Measurements from ENCODE around the gene COX6B2.

The COX6B2 gene

DNA sequence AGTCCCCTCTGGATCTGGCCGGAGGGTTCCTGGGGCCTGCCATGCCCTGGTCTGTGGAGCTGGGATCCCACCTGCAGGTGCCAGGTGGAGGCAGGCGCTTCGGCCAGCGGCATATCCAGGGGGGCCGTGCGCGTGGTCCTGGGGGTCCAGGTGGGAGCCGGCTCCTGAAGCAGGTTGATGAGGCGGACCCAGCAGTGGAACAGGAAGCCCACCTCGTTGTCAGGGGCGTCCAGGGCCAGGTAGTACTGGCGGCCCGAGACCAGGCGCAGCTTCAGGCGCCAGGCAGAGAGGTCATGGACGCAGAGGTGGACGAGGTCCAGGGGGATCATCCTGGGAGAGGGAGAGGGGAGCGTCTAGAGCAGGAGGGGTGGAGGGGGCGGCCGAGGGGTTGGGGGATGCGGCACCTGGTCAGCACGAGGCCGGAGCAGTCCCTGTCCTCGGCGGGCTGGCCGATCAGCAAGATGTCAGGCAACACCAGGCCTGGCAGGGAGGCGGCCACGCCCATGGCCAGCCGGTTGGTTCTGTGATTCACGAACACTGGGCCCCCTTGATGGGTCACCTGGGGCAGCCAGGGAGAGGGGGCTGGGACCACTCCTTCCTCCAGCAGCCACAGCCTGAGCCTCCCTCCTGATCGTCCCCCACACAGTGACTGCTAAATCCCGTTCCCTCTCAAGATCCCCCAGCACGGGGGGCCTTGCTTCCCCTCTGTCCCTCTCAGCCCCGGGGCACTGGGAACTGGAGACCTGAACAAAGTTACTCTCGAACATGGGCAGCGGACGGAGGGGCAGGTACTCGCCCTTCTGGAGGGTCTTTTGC is 7.9 kb upstream of the COX6B2 start:
- no peak for DNase-seq (ENCODE audit: low read depth, low spot score)

- DNase-seq (ENCODE audit: low read depth, low spot score): no peak
Measured at GRCh38 chr19:55360902-55361301, 6.4 kb upstream of the COX6B2 start.

- DNase-seq (ENCODE audit: low read depth, low spot score): no peak
Measured at GRCh38 chr19:55358943-55359908, 4.7 kb upstream of the COX6B2 start.

DNA sequence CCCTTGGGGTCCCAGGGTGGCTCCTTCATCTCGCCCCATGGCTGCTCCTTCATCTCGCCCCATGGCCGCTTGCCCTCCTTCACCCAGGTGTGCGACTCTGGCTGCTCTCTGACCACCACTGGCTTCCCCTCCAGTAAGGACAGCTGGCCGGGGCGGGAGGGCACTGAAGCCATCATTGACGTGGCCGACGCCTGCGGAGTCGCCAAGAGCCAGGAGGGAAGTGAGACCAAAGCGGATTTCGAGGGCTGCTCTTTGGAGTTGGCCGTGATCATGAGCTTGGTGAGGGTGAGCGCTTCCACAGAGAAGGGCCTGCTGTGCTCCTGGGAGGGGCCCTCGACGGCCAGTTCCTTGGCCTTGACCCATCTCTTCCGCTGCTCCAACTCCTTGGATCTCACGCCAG is 4.0 kb upstream of the COX6B2 start:
- DNase-seq (ENCODE audit: low read depth, low spot score): no peak

GRCh38 chr19:55355213-55355821 is 798 bp upstream of the COX6B2 start:
- no peak for DNase-seq (ENCODE audit: low read depth, low spot score)

GRCh38 chr19:55353803-55354697 is 469 bp downstream of the COX6B2 start:
- DNase-seq (ENCODE audit: low read depth, low spot score): no peak

- DNase-seq (ENCODE audit: low read depth, low spot score): no peak
Measured at GRCh38 chr19:55353356-55353802, 1.1 kb downstream of the COX6B2 start.

DNA sequence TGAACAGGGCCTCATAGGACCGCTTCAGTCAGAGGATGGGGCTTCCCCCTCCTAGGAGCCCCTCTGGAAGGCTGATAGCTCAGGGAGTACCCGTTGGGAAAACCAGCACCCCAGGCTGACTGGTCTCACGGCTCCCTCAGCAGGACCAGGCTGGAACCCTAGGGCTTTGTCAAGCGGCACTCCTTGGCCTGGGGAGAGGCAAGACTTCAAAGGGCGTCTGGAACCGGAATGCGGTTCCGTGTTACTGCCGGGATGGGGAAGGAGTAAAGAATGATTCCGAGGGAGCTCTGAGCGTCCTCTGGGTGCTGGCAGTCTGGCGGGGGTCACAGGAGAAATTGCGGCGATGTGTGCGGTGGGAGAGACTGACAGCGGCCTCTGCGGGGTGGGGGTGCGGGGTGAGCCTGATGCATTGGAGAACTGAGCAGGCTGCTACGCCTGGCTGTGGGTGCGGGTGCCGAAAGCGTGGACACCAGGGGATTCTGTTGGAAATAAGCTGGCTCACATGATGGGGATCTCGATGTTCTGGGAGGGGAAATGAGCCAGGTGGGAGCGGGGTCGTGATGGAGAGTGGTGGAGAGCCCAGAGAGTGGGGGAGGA is 1.9 kb downstream of the COX6B2 start:
- DNase-seq (ENCODE audit: low read depth, low spot score): no peak

DNA sequence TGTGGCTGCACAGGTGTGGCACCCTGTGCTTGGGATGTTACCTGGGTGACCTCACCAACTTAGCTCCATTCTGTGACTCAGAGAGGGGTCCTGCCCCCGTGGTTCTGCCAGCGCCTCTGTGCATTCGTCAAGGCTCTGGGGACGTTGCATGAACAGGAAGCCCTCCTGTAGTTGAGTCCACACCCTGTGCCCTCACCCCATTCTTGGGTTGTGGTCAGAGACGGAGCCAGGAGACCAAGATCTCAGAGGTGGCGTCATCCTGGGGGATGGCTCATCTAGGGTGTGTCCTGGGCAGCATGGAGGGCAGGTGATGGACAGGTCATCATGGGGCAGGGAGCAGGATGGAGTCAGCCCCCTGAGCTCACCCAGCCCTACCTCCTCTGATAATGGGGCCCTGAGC is 2.5 kb downstream of the COX6B2 start:
- no peak for DNase-seq (ENCODE audit: low read depth, low spot score)

DNA sequence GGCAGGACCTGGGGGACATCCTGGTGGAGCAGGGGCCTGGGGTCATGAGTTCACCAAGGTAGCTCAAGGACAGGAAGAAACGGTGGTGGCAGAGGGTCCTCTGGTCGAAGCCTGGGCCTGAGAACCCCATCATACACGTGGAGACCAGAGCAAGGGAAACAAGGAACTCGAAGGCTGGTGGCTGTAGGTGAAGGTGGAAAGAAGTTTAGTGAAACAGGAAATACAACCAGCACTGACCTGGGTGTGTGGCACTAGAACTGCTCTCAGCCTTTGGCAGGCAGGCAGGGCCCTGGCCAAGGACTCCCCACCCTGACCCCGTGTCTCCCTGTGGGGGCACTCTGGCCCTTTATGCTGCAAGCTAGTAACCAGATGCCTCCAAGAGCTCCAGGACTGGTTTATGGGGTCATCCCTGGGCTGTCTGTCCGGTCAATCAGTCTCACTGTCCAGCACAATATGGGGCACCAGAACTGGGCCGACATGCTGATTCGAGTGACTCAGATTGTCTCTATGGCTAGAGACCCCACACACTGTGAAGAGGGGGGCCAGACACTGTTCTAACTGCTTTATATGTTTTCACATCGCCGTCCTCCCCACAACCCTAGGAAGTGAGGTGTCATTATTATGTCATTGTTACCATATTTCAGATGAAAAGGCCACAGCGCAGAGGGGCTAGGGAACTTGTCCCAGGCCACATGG is 3.8 kb downstream of the COX6B2 start:
- DNase-seq (ENCODE audit: low read depth, low spot score): no peak

DNA sequence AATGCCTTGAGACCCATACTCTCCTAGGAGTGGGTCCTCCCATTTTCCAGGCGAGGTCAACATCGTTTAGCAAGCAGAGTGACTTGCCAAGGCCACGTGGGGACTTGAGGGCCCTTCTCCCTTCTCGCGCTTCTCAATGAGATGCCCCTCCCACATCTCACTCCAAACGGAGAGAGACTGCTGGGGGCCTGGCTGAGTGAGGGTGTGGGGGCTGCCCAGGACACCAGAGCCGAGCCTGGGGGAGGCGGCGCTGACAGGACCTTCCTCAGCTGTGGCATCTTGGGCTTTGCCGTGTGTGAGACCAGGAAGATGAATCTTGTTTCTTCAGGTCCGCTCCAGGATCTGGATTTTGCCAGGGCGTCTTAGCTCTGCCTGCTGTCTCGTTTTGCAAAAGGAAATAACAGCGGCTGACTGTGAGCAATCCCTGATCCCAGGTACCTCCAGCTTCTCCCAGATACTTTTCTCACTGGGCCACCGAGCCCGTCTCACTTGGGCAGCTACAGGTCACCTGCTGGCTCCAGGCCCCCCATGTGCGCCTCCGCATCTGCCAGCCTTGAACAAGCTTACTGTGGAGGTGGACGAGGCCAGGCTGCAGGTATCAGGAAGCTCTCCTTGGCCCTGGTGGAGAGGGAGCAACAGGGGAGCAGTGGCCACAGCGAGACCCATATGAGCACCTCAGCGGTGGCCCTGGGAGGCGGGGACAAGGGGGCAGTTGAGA is 6.0 kb downstream of the COX6B2 start:
- DNase-seq (ENCODE audit: low read depth, low spot score): no peak

GRCh38 chr19:55347442-55348009 is 7.0 kb downstream of the COX6B2 start:
- no peak for DNase-seq (ENCODE audit: low read depth, low spot score)

- no peak for DNase-seq (ENCODE audit: low read depth, low spot score)
Measured at GRCh38 chr19:55346725-55347441, 7.6 kb downstream of the COX6B2 start.

DNA sequence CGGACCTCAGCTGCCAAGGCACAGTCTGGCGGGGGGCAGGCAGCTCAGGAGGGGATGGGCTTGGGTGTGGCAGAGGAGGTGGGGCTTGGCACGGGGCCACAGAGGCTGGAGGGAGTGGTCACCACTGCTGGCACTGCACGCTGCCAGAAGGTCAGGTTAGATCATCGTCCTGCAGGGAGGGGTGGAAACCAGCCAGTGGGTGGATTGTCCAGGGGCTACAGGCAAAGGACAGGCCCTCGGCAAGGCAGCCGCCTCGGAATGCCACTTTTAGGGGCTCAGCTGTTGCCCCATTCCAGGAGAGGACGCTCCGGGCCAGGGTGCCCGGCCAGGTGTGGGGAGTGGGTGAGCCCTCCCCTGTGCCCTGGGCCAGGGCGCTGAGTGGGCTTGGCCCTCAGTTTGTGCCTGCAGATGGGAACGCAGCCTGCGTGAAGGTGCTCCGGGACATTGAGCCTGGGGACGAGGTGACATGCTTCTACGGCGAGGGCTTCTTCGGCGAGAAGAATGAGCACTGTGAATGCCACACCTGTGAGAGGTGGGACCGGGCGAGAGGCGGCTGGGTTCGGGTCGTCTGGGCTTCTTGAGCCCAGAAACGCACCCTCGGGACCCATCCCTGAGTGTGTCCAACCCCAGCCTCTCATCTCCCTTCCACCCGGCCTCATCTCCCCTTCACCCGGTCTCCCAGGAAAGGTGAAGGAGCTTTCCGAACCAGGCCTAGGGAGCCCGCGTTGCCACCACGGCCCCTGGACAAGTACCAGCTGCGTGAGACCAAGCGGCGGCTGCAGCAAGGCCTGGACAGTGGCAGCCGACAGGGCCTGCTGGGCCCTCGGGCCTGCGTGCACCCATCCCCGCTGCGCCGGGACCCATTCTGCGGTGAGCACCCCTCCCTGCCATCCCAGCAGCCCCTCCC is 8.4 kb downstream of the COX6B2 start:
- DNase-seq (ENCODE audit: low read depth, low spot score): no peak

GRCh38 chr19:55345101-55345817 is 9.3 kb downstream of the COX6B2 start:
- no peak for DNase-seq (ENCODE audit: low read depth, low spot score)

DNA sequence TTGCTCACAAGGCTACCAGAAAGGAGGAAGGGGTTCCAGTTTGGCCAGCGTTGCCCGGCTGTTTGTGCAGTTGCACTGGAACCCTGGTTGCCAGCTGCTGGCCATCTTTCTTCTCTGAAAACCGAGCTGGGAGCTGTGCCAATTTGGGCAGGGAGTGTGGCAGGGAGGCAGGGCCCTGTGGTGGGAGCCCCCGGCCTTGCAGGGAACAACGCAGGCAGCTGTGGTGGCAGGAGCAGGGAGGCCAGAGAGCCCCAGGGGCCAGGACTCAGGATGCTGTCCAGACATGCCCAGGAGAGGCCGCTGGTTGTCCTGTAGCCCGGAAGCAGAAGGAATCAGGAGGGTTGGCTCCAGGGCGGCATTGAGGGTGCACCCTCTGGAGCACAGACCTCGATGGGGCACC is 10.1 kb downstream of the COX6B2 start:
- DNase-seq (ENCODE audit: low read depth, low spot score): no peak
